HG03139 (cell line): ENCODE results near the gene TBX3.

Experiments used
- ATAC-seq: cut with Tn5 transposase; IDR thresholded peaks from one replicate; pipeline ENCODE4 v1.9.1; 2021; ENCODE audit not compliant: unreplicated experiment

Gene TBX3

DNA sequence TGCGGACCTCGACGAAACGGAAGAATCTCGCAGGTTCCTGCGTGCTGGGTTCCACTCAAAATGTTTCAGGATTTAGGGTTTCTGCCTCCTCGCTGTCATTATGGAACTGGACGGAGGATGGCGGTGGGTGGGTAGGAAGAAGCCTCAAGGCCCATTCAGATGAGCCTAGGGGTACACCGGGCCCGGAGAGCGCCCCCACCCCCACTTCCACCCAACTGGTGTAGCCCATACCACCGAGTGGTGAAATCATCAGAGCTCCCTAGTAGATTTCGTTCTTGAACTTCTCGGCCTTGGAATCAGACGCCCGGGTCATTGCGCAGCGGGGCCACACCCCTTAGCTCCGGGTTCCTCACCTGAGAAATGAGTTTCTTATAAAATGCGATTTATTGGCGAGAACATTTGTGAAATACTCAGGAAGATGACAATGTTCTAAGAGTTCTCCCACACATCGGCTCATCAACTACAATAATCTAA, 13.3 kb upstream of the TBX3 start:
- ATAC-seq, result no peak

DNA sequence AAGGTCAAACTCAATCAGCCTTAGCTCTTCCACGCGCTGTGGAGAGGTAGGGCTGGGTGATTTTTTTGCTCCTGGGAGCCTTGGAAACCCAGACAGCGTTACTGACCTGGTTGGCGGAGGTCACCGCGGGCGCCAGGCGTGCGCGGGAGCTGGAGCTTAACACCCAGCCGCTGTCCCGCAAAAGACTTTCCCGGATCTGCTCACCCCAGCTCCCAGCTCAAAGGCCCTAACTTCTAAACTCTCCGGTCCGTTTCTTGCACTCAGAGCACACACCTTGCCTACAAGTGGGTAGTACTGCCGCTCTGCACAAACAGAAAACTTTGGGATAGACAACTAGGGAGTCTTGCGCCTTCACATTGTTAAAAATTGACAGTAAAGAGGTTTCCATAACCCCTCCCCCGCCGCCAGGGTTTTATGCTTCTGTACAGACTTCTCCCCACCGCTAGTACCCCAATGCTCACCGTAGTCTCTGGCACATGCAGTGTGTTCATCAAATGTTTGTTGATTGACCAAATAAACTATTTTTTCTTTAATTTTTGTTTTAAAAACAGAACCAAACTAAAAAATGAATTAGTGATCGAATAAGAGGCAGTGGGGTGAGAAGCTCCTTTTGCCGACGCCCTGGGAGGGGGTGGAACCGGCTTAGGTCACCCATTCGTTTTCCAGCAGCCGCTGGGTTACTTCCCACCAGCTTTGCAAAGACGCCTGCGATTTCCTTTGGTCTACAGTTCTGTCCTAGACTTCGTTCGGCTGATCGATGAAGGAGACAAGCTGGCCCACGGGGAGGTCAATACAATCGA, 12.7 kb upstream of the TBX3 start:
- no peak for ATAC-seq

DNA sequence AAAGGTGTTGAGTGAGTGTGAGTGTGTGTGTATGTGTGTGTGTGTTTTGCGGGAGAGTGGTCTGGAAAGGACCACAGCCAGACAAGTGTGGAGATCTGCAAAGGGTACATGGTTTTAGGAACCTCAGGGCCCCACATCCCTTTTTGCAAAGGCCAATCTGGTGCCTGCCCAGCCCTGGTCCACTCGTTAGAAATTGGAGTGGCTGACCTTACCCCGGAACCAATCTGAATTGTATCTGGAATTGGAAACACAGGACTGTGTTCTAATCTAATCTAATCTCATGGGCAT, 11.3 kb upstream of the TBX3 start:
- no peak for ATAC-seq

DNA sequence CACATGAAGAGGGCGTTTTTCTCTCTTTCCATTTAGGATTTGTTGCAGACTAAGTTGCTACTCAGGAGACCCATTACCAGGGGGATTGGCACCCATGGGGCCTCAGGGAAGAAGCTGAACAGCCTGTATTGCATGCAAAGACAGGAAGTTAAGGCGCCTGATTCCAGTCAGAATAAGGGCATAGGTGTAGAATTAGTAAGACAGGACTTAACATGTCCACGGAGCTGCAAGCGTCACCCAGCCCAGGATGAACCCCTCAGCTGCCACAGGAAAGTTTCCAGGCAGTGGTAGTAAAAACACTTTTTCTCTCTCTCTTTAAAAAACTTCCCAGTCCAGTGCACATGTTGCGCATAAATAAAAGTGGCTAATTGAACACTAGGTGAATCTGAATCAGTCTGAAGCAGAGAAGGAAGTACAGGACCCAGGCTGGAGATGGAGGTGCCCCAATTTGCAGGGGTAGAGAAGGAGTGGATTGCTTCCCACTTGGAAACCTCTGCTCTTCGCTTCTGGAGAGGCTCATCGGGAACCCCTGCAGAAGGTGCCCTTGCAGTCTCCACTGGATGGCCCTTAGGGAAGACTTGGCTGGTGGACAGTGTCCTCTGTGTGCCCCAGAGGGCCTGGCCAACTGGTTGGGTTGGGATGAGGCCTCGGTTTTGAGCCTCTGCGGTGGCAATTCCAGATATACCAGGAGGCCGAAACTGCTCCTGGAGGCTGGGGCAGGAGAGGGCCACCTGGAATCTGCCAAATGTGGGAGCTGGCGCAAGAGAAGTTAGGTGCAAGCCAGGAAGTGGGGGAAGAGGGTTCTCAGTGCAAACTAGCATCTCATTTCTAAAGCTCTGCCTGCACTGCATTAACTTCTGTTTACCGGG, 10.7 kb upstream of the TBX3 start:
- no peak for ATAC-seq

DNA sequence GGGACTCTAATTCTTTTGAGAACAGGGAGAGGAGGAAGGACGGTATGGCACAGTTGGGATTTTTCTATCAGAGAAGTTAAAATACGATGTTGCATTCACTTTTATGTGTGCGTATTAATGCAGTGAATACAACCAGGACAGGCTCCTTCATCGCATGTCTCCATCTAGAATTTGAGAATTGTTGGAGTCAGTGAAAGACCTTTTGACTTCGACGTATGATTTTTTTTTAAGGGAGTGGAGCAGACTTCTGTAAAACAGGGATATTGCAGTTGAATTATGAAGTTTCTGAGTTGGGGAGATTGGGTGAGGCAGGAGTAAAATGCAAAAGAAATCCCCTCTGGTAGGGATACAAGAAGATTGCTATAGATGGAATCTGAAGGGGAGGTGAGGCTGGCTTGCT, 9.6 kb upstream of the TBX3 start:
- no peak for ATAC-seq

DNA sequence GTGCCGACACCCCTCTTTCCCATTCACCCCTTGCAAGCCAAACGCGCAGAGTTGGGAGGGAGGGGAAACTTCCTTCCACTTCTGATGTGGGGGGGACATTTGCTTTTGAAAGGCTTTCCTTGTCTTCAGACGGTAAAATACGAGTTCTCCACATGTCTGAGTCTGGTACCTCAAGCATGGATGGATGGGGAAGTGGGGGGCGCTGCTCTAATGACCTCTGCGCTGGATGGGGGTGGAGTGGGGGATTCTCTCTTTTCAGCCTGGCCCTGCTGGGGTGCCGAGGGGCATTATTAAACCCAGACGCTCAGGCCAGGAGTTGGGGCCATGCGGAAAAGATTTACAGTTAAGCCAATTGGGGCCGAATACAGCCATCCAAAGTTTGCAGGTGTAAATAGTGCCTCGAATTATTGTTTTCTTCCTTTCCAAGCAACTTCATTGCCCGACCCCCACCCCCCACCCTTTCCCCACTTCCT, 9.1 kb upstream of the TBX3 start:
- no peak for ATAC-seq

DNA sequence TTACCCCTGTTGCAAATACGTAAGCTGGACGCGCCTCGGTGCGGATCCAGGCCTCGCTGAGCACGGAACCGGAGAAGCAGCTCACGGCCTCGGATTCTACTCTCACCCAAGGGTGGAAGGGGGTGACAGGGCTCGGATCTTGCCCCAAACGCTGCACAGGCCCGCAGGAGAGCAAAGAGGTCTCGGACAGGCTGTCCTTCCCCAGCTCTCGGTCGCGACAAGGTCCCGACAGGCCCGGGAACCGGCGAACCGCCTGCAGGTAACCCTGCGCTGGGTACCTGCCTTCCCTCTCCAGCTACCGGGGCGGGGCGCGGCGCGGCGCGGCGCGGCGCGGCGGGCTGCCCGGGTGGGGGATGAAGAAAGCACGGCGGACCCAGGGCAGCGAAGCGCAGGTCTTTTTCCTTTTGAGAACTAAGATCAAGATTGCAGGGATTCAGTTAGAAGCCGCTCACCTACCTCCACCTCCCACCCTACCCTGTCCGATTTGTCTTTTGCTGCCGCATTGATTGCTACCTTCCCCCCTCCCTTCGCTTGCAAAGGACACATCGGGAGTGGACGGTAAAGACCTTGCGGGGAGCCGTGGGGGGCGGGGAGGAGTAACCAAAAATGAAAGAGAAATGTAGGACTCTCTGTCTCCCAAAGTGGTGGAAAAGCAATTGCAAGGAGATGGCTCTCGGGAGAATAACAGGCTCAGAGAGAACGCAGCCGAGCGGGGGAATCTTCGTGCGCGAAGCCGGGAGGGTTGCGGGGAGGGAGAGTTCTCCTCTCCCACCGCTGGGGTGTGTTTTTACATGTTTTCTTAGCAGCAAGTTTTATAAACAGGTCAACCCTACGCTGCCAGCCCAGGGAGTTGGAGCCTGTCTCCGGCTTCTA, 8.4 kb upstream of the TBX3 start:
- no peak for ATAC-seq

DNA sequence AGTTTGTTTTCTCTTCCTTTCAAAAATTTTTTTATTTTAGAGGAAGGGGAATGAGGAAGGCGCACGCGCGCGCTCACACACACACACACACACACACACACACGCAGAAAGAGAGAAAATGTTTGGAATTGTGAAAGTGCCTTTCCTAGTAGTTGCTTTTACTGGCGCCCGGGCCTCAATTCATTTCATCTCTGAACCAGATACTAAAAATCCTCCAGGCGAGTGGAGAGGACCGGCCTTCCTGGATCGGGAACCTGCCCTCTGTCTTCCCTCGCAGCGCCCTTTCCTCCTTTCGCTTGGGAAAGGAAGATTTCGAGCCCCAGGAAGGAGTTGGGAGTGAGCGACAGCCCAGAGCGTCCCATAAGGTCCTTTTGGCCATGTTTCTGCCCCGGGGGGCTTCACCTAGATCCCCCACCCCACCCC, 7.8 kb upstream of the TBX3 start:
- no peak for ATAC-seq

DNA sequence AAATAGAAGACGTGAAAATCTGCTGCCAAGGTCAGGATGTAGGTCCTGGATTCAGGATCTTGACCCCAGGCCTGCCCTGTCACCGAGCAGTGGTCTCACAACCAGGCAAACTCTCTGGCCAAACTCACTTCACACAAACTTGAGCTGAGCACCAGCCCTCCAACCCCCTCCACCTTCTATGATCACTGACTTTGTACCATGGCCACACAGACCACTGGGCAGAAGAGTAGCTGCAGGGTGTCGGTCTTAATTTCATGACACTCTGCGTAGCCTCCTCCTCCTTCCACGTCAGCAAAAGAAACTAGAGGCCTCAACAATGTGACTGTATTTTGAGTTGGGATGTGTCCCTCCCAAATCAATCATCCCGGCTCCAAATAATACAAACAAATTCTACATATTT, 7.2 kb upstream of the TBX3 start:
- ATAC-seq, result no peak

DNA sequence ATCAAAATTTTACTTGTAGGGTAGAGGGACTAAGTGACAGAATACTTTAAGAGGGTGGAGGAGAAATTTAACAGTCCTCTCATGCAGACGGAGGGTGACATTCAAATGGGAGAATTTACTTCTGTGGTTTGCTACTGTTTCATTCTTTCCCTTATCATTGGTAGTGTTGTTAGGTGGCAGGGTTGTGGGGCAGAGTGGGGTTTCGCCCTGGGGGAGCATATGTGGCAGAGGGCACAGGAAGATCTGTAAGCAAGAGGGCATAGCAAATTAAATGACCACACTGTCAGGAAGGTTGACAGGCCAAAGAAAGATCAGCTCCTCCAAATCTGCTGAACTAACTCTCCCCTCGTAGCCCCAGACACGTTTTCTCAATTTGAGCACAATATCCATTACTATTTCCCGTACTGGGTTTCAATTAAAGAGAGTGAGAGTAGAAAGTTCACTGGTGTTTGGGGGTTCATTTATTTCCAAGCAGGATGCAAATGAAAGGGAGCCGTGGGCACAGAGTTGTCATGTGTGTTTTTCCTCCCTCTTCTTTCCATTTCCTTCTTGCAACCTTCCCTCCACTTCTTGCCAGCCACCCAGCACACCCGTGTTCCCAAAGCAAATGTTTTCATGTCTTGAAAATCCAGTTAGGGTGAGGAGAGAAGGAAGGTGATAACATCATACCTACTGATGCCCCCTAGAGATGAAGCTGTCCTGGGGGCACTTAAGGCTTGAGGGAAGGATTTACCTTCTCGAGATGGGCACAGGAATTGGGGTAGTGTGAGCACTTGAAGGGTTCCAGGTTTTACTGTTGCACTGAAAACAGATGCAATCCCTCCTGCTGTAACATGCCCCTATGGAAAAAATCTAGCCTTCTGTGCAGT, 6.5 kb upstream of the TBX3 start:
- ATAC-seq, result no peak

DNA sequence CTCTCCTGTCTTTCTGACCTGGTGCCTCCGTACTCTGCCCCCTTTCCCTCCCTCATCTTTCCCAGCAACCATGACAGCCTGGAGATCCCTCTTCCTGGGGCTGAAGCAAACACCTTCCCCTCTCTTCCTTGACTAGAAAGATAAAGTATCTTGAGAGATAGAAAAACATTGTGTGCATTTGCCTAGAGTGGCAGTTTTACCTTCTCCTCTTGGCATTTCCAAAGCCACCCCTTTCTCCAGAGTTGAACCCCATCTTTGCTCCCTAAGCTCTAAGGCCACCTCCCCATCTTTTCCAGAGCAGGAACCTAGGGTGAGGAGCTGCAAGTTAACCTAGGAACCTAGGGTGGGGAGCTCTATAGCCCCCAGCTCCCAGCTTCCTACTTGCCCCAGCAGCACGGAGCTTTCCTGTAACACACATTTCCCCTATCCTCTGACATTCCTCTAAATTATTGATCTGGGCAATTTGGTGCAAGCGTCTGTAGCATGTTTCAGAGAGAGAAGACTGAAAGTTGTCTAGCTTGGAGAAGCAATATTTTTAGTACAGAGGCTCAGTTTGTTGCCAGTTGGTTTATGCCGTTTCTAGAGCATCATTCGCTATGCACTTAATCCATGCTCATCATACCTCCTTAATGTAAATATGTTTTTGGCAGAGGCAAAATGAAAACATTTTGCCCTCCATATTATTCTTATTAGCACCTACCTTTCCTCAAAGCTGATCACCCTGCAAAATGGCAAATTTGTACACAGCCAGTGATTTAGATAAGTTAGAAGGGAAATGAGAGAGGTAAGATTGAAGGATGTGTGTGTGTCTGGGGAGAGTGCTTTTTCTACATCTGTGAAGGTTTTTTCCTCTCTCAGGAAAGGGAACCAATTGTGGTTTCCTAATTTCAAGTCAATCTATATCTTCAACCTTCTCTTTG, 5.4 kb upstream of the TBX3 start:
- no peak for ATAC-seq

DNA sequence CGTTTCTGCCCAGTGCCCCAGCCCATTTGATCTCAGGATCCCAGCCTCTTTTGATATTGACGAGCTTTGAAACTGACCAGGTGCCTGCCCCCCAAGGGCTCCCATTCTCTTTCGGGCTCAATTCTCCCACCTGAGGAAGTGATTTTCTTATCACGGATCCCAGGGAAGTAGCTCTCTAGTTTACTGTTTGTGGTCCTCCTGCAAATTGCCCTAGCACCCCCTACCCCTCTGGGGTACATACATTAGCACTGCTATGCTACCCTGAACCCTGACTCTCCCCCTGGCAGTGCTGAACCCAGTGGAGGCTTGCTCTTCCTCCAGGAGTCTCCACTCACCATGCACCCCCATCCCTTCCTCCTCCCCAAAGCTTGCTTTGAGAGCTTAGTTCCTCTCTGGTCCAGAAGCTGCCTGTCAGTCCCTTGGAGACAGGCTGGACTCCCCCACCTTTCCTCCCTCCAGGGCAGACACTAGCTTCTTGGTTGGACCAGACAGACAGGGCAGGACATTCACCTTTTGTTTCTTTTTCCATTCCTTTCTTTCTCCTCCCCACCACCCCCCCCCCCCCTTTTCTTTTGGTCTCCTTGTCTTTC, 4.4 kb upstream of the TBX3 start:
- no peak for ATAC-seq

DNA sequence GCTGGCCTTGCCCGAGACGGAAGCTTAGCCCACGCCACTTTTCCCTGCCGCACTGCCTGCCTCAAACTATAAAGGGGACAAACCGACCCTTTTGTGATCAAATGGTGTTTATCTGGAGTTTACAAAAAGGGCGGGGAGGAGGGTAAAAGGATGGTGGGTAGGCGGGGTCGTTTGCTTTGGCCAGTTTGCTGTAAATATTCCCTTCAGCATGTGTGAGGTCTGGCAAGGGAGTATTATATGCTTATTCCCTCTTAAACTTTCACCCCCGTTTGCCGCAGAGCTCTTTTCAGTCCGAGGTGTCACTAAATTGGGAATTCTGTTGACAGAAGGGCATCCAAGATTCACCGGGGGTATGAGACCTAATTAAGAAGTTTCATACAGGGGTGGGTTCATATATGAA, 3.8 kb upstream of the TBX3 start:
- ATAC-seq, result no peak

DNA sequence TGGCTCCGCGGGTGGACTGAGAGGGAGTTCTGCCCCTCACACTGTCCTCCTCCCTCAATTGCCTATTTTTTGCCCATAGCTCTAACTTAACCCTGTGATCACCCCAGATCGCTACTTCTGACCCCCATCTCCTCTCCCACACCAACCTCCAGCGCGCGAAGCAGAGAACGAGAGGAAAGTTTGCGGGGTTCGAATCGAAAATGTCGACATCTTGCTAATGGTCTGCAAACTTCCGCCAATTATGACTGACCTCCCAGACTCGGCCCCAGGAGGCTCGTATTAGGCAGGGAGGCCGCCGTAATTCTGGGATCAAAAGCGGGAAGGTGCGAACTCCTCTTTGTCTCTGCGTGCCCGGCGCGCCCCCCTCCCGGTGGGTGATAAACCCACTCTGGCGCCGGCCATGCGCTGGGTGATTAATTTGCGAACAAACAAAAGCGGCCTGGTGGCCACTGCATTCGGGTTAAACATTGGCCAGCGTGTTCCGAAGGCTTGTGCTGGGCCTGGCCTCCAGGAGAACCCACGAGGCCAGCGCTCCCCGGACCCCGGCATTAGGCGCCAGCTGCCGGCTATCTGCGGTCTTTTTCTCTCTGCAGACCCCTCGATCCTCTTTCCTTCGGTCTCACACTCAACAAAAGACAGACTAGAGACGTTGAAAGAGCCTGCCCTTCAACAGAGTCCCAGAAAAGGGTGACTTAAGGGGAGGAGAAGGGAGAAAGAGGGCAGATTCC, 3.0 kb upstream of the TBX3 start:
- no peak for ATAC-seq

DNA sequence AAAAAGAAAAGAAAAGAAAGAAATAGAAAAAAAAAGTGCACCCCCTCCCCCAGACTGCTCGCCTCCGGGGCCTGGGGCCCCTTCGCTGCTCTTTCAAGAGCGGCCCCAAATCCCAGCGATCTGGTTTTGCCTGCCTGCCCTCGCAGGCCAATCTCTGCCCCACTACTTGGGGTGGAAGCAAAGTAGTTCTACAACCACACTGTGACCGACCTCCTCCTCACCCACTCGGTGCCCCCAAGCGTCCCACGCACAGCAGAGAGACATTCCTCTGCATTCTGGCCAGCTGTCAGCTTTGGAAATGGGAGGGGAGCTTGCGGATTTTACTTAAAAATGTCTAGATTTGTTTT, 2.4 kb upstream of the TBX3 start:
- ATAC-seq, result no peak

DNA sequence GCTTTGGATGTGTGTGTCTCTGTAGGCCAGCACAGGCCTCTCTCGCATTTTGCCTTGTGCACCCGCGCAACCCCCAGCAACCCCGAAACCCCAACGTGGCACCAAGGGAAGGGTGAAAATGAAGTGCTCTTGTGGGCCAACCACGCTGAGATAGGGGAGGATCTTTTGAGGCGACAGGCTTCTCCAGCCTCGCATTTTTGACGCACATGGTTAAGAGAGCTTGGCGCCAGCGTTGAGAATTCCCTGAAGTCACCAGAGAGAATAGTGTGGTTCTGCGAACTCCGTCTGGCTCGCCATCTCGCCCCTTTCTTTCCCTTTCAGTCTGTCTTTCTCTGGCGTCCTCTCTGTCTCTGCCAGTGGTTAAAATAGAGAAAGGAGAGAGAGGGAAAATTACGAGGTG, 1.9 kb upstream of the TBX3 start:
- no peak for ATAC-seq

DNA sequence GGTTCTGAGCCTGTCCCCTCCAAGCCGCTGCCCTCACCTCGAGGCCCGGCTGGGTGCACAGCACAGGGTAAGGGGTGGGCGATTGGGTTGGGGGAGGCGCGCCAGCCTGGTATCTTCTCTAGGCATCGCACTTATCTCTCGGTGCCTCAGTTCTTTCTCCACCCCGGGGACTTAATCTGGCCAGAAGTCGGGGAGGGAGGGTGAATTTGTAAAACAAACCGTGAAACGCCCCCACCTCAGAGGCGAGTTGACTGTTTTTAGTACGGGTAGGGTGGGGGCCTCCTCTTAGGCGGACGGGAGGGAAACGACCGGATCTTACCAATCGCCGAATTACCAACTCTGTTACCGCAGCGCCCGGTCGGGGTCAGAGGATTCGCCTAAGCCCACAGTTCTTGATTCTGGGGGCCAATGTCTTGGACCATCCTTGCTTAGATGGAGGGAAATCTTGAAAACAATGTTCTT, 1.4 kb upstream of the TBX3 start:
- no peak for ATAC-seq

DNA sequence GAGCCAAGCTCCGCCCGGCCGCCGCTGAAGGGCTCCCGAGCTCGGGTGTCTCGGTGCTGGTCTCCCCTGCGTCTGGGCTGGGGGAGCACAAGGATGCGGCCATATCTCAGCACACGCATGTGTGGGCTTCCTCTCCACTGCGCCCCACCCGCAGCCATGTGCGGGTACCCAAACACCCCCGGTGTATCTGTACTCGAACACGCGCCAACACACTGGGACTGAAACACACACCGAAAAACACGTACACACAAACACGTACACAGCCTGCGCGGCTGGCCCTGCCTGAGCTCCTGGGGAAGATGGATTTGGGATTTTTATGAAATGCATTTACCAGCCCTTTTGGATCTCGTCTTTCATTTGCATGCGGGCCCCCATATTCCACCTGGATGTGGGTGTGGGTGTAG, 897 bp upstream of the TBX3 start:
- no peak for ATAC-seq
